NCI-H128 (cell line): ENCODE data around the gene TLE7.

ENCODE experiments used
- DNase-seq: peaks from one replicate; lab custom pipeline; 2025; ENCODE audit not compliant: unreplicated experiment; lab: John Stamatoyannopoulos, UW

The TLE7 gene

GRCh38 chr16:71414038-71414437, 27.8 kb downstream of the TLE7 start:
- DNase-seq: no peak

- no peak for DNase-seq
These were observed 28.5 kb downstream of the TLE7 start for GRCh38 chr16:71413341-71413740.

GRCh38 chr16:71412270-71413160, 29.3 kb downstream of the TLE7 start:
- DNase-seq: peak; percentile 53

- DNase-seq: no peak
These were observed 31.7 kb downstream of the TLE7 start for GRCh38 chr16:71410146-71410545.

- no peak for DNase-seq
These were observed 32.7 kb downstream of the TLE7 start for GRCh38 chr16:71409011-71409775.

- no peak for DNase-seq
These were observed 33.3 kb downstream of the TLE7 start for GRCh38 chr16:71408536-71408935.

- no peak for DNase-seq
These were observed 34.1 kb downstream of the TLE7 start for GRCh38 chr16:71407731-71408130.

- no peak for DNase-seq
These were observed 35.1 kb downstream of the TLE7 start for GRCh38 chr16:71406724-71407123.

GRCh38 chr16:71406316-71406715, 35.5 kb downstream of the TLE7 start:
- no peak for DNase-seq

- DNase-seq: no peak
These were observed 37.5 kb downstream of the TLE7 start for GRCh38 chr16:71404364-71404763.

GRCh38 chr16:71402674-71403073, 39.2 kb downstream of the TLE7 start:
- DNase-seq: no peak

- no peak for DNase-seq
These were observed 39.8 kb downstream of the TLE7 start for GRCh38 chr16:71402007-71402406.

- no peak for DNase-seq
These were observed 41.9 kb downstream of the TLE7 start for GRCh38 chr16:71399801-71400563.

GRCh38 chr16:71396594-71396993, 45.3 kb downstream of the TLE7 start:
- DNase-seq: no peak

GRCh38 chr16:71389330-71389729, 52.5 kb downstream of the TLE7 start:
- no peak for DNase-seq

GRCh38 chr16:71387045-71387871, 54.6 kb downstream of the TLE7 start:
- DNase-seq: no peak

- DNase-seq: no peak
These were observed 57.7 kb downstream of the TLE7 start for GRCh38 chr16:71384073-71384724.

GRCh38 chr16:71383054-71383773, 58.6 kb downstream of the TLE7 start:
- DNase-seq: no peak

GRCh38 chr16:71380831-71381230, 61.0 kb downstream of the TLE7 start:
- no peak for DNase-seq
